ENCODE measurements around the gene ARFGEF2.

DNA sequence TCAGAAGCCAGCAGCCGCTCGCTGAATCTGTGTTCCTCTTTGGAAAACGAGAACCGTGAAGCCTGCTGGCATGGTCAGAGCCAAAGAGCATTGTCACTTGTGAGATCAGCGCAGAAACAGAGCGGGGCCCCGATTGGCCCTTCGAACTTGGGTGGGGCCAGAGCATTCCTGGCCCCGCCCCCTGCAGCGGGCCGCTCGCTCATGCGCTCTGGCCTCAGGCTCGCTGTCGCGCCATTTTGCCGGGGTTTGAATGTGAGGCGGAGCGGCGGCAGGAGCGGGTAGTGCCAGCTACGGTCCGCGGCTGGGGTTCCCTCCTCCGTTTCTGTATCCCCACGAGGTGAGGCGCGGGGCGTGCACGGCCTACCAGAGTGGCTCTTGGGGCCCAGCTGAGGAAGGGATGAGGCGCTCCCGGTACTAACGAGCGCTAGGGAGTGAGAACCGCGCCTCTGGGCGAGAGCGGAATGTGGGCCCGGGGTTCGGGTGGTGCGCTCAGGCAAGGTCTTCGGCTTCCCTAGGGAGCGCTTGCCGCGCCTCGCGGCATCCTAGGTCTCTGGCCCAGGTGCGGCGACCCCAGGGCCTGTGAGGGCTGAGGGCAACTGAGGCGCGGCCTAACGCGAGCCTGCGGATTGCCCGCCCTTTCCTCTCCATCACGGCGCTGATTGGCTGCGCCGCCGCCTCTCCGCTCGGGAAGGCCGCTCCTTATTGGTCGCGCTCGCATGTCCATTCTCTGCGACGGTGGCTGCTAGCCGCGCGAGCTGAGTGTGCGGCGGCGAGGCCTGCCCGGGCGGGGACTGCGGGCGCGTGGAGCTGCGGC is 124.8 kb downstream of the ARFGEF2 start, which contains the start of gene CSE1L:
- TF ChIP-seq, protein P1, sequence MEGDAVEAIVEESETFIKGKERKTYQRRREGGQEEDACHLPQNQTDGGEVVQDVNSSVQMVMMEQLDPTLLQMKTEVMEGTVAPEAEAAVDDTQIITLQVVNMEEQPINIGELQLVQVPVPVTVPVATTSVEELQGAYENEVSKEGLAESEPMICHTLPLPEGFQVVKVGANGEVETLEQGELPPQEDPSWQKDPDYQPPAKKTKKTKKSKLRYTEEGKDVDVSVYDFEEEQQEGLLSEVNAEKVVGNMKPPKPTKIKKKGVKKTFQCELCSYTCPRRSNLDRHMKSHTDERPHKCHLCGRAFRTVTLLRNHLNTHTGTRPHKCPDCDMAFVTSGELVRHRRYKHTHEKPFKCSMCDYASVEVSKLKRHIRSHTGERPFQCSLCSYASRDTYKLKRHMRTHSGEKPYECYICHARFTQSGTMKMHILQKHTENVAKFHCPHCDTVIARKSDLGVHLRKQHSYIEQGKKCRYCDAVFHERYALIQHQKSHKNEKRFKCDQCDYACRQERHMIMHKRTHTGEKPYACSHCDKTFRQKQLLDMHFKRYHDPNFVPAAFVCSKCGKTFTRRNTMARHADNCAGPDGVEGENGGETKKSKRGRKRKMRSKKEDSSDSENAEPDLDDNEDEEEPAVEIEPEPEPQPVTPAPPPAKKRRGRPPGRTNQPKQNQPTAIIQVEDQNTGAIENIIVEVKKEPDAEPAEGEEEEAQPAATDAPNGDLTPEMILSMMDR (conservative IDR thresholded peaks at IDR 0.05; ENCODE audit: low read length): no peak
- no peak for TF ChIP-seq EZH2phosphoT487 (IDR thresholded peaks at IDR 0.05; ENCODE audit: borderline replicate concordance)

Data from Loucy (cell line).